HG02759 (cell line): ENCODE data around the gene DMTF1.
"Not testable (repeated sequence)": the region's sequence is repeated elsewhere in the genome, so short reads cannot be mapped to it uniquely, and the experiment has no call there.

Experiments
- ATAC-seq: cut with Tn5 transposase; IDR thresholded peaks from one replicate; pipeline ENCODE4 v1.9.1; 2021; ENCODE audit warnings: mild to moderate bottlenecking, moderate library complexity; ENCODE audit not compliant: unreplicated experiment

Gene DMTF1

GRCh38 chr7:87152112-87152896 lies at the start of gene DMTF1:
Gene DMTF1, plus strand, starts transcription at chr7:87152453. Its CDS starts 12,489 bp downstream, at chr7:87164942.
- ATAC-seq = peak; percentile 87

- ATAC-seq = no peak
These were observed 46.9 kb upstream of the DMTF1 start for GRCh38 chr7:87105401-87105800.

GRCh38 chr7:87106974-87107612 lies 45.2 kb upstream of the DMTF1 start:
- ATAC-seq = no peak

- ATAC-seq = no peak
These were observed 44.1 kb upstream of the DMTF1 start for GRCh38 chr7:87107949-87108776.

- ATAC-seq = no peak
These were observed 41.5 kb upstream of the DMTF1 start for GRCh38 chr7:87110778-87111177.

GRCh38 chr7:87111877-87112276 lies 40.4 kb upstream of the DMTF1 start:
- no peak for ATAC-seq

- no peak for ATAC-seq
These were observed 39.2 kb upstream of the DMTF1 start for GRCh38 chr7:87113077-87113476.

GRCh38 chr7:87113904-87114303 lies 38.3 kb upstream of the DMTF1 start:
- not testable (repeated sequence) for ATAC-seq

- not testable (repeated sequence) for ATAC-seq
These were observed 36.5 kb upstream of the DMTF1 start for GRCh38 chr7:87115772-87116171.

GRCh38 chr7:87116315-87116714 lies 35.9 kb upstream of the DMTF1 start:
- ATAC-seq = no peak

- no peak for ATAC-seq
These were observed 32.7 kb upstream of the DMTF1 start for GRCh38 chr7:87119581-87119980.

- no peak for ATAC-seq
These were observed 29.1 kb upstream of the DMTF1 start for GRCh38 chr7:87123105-87123504.

GRCh38 chr7:87127019-87127418 lies 25.2 kb upstream of the DMTF1 start:
- ATAC-seq = no peak

- ATAC-seq = no peak
These were observed 23.4 kb upstream of the DMTF1 start for GRCh38 chr7:87128861-87129267.

GRCh38 chr7:87129332-87129731 lies 22.9 kb upstream of the DMTF1 start:
- ATAC-seq = no peak

GRCh38 chr7:87129848-87130247 lies 22.4 kb upstream of the DMTF1 start:
- peak; percentile 95 for ATAC-seq

GRCh38 chr7:87131771-87132170 lies 20.5 kb upstream of the DMTF1 start:
- ATAC-seq = no peak

GRCh38 chr7:87137271-87137670 lies 15.0 kb upstream of the DMTF1 start:
- no peak for ATAC-seq

- ATAC-seq = no peak
These were observed 12.7 kb upstream of the DMTF1 start for GRCh38 chr7:87139514-87139913.

- ATAC-seq = no peak
These were observed 11.9 kb upstream of the DMTF1 start for GRCh38 chr7:87140271-87140748.

GRCh38 chr7:87144173-87144657 lies 8.0 kb upstream of the DMTF1 start:
- ATAC-seq = peak; percentile 96
